Neuronal stem cell (in vitro differentiated cells): ENCODE measurements around the gene DNLZ. TPM values are rescaled to one million over a fixed set of nuclear protein-coding genes. Genes with fewer than 3 reads are reported as not detected.

Experiments
- DNase-seq: peaks from one replicate; pipeline ENCODE4 v3.0.0-alpha.2; 2013; ENCODE audit warnings: low spot score
- H2AFZ ChIP-seq: one replicate; pipeline ENCODE4 v1.6.1; 2013; ENCODE audit warnings: mild to moderate bottlenecking, low read length, inconsistent platforms
- H2AK5ac ChIP-seq: 2 replicates; pipeline ENCODE4 v1.6.1; 2013; ENCODE audit warnings: low read depth, mild to moderate bottlenecking, inconsistent platforms, low read length, moderate library complexity, mixed read lengths
- H2BK120ac ChIP-seq: 2 replicates; pipeline ENCODE4 v1.6.1; 2013; ENCODE audit warnings: low read depth, mild to moderate bottlenecking, inconsistent platforms, low read length, moderate library complexity, mixed read lengths
- H2BK12ac ChIP-seq: one replicate; pipeline ENCODE4 v1.6.1; 2013; ENCODE audit warnings: low read length, inconsistent platforms
- H2BK15ac ChIP-seq: 2 replicates; pipeline ENCODE4 v1.6.1; 2013; ENCODE audit warnings: mild to moderate bottlenecking, low read length, inconsistent platforms, mixed read lengths
- H2BK5ac ChIP-seq: one replicate; pipeline ENCODE4 v1.6.1; 2013; ENCODE audit warnings: inconsistent platforms, mild to moderate bottlenecking, low read length, moderate library complexity
- H3K14ac ChIP-seq: one replicate; pipeline ENCODE4 v1.6.1; 2013; ENCODE audit warnings: low read length, inconsistent platforms
- H3K18ac ChIP-seq: 2 replicates; pipeline ENCODE4 v1.6.1; 2013; ENCODE audit warnings: low read length, inconsistent platforms
- H3K23ac ChIP-seq: 2 replicates; pipeline ENCODE4 v1.6.1; 2013; ENCODE audit warnings: low read depth, mild to moderate bottlenecking, mixed read lengths, low read length, inconsistent platforms; ENCODE audit not compliant: poor library complexity
- H3K27ac ChIP-seq: replicated peaks from 3 replicates; pipeline ENCODE4 v1.5.1; 2013; ENCODE audit warnings: low read length, inconsistent platforms
- H3K27me3 ChIP-seq, 3 experiments: 2 replicates each; pipeline ENCODE4 v1.6.1; 2013; ENCODE audit warnings: low read length in 3 of 3, mild to moderate bottlenecking in 2 of 3, inconsistent platforms in 1 of 3, low read depth in 1 of 3, mixed read lengths in 1 of 3, moderate library complexity in 1 of 3; ENCODE audit not compliant: control insufficient read depth in 3 of 3, insufficient read depth in 3 of 3
- H3K36me3 ChIP-seq, 2 donors: replicated peaks in 1 of 2; 2 replicates each; pipeline ENCODE4 v1.6.1; 2013; ENCODE audit warnings: low read length in 2 of 2; ENCODE audit not compliant: control insufficient read depth in 2 of 2, insufficient read depth in 2 of 2
- H3K4ac ChIP-seq: 2 replicates; pipeline ENCODE4 v1.6.1; 2013; ENCODE audit warnings: inconsistent platforms, mild to moderate bottlenecking, low read length, moderate library complexity
- H3K4me1 ChIP-seq, 2 donors: 1 replicate in 1 of 2; 2 replicates in 1 of 2; pipeline ENCODE4 v1.6.1; 2013; ENCODE audit warnings: low read length in 2 of 2, low read depth in 1 of 2; ENCODE audit not compliant: control insufficient read depth in 2 of 2, insufficient read depth in 1 of 2
- H3K4me2 ChIP-seq: one replicate; pipeline ENCODE4 v1.6.1; 2013; ENCODE audit warnings: mild to moderate bottlenecking, low read length, inconsistent platforms; ENCODE audit not compliant: insufficient read depth, poor library complexity, severe bottlenecking
- H3K4me3 ChIP-seq, 2 donors: 2 replicates each; pipeline ENCODE4 v1.5.1; 2013; ENCODE audit warnings: low read length in 2 of 2, mild to moderate bottlenecking in 2 of 2, inconsistent platforms in 1 of 2, moderate library complexity in 1 of 2
- H3K79me1 ChIP-seq: one replicate; pipeline ENCODE4 v1.6.1; 2013; ENCODE audit warnings: low read depth, mild to moderate bottlenecking, inconsistent platforms, low read length, moderate library complexity
- H3K9ac ChIP-seq: one replicate; pipeline ENCODE4 v1.6.1; 2013; ENCODE audit warnings: mild to moderate bottlenecking, low read depth, low read length, inconsistent platforms; ENCODE audit not compliant: poor library complexity
- H3K9me3 ChIP-seq, 2 donors: replicated peaks in 1 of 2; 2 replicates each; pipeline versions ENCODE3 to v1.6.1; 2013; ENCODE audit warnings: low read length in 2 of 2, mild to moderate bottlenecking in 2 of 2, inconsistent platforms in 1 of 2, low read depth in 1 of 2, mixed read lengths in 1 of 2, moderate library complexity in 1 of 2; ENCODE audit not compliant: control insufficient read depth in 2 of 2, insufficient read depth in 1 of 2
- H4K8ac ChIP-seq: one replicate; pipeline ENCODE4 v1.6.1; 2013; ENCODE audit warnings: low read depth, mild to moderate bottlenecking, inconsistent platforms, low read length, moderate library complexity
- H4K91ac ChIP-seq: one replicate; pipeline ENCODE4 v1.6.1; 2013; ENCODE audit warnings: low read length, low read depth, mild to moderate bottlenecking, inconsistent platforms; ENCODE audit not compliant: poor library complexity
- WGBS, 2 donors: extraction: QIAGEN DNeasy Blood & Tissue Kit; methylation state at CpG; one replicate each; pipeline ENCODE4 v1.1.7; 2013; ENCODE audit warnings: missing lambda C conversion rate in 2 of 2, mixed read lengths in 1 of 2; ENCODE audit not compliant: insufficient read length in 2 of 2, insufficient replicate concordance in 1 of 2; ENCODE audit errors: extremely low coverage in 2 of 2; 5-methylcytosine and 5-hydroxymethylcytosine counted together
- polyA plus RNA-seq, 2 experiments: library from polyadenylated mRNA; stranded (reverse); fragments of 200-250 nt; gene quantifications; one replicate each; pipeline ENCODE4 v1.2.3, GENCODE V29; 2013

Gene DNLZ
- 6.7 TPM for polyA plus RNA-seq (2013, experiment 1 of 2)
- polyA plus RNA-seq (2013, experiment 2 of 2) = 6.9 TPM

DNA sequence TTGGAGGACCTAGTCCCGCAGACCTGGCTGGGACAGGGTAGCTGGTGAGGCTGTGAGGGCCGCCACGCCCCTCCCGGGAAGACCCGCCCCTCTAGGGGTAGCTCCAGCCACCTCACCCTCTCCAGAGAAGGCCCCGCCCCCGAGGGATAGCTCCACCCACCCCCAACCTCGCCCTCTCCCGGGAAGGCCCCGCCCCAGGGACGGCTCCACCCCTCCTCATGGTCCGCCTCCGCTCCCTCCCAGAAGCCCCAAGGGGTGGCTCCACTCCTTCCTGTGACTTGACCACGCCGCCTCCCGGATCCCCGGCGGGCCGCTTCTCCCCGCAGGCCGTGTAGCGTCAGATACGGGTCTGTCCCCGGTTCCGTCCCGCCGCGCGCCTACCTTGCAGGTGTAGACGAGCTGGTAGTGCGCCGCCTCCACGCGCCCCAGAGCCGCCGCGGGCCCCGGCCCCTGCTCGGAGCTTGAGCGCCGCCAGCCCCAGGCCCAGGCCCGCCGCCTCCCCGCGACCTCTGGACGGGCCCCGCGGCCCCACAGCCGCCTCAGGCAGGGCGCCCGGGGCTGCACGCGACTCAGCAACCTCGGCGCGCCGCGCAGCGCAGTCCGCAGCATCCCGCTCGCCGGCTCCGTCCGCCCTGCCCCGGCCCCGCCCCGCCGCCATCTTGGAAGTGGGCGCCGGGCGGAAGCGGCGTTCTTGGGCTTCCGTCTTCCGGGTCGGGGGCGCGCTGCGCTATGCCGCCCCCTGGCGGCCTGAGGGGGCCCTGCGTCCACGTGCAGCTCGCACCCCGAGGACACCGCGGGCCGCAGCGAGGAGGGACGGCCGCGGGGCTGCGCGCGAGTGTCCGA is at the start of gene DNLZ:
Gene DNLZ, minus strand, starts transcription at position 639 of the 843 bp plus-strand sequence. Its CDS starts 30 bp downstream, at position 609.
- peak within 1 kb of the TSS; percentile 96 for H3K9ac ChIP-seq
- H2BK12ac ChIP-seq = peak within 1 kb of the TSS; percentile 84
- peak within 1 kb of the TSS; percentile 43 for H4K8ac ChIP-seq
- H3K36me3 ChIP-seq = peaks cover 0 to 22% of the 10 kb centered on the region in 2 donors
- DNase-seq = peak; percentile 92
- peaks cover 0 to 2% (median 0%) of the 10 kb centered on the region in 3 experiments for H3K27me3 ChIP-seq
- WGBS, 2 donors = no CpG with 5 or more reads among the region's 97 CpGs
- H3K18ac ChIP-seq = peak within 1 kb of the TSS; percentile 96
- peak within 1 kb of the TSS; percentile 73 for H3K4me2 ChIP-seq
- H3K9me3 ChIP-seq = peaks cover 0 to 3% of the 10 kb centered on the region in 2 donors
- H4K91ac ChIP-seq = peak within 1 kb of the TSS; percentile 30
- peak within 1 kb of the TSS; percentile 63 for H3K27ac ChIP-seq
- H3K14ac ChIP-seq = peak within 1 kb of the TSS; percentile 82
- H3K23ac ChIP-seq = peak within 1 kb of the TSS; percentile 96
- H2AK5ac ChIP-seq = peak within 1 kb of the TSS; percentile 98
- peak within 1 kb of the TSS; percentile 95 for H2BK15ac ChIP-seq
- H3K4me1 ChIP-seq = peaks cover 6 to 7% of the 10 kb centered on the region in 2 donors
- H3K4me3 ChIP-seq = peak within 1 kb of the TSS; percentile 93 to 96
- no peak within 1 kb of the TSS for H3K4ac ChIP-seq
- no peak within 1 kb of the TSS for H2BK120ac ChIP-seq
- peaks cover 13% of the 10 kb centered on the region for H3K79me1 ChIP-seq
- H2BK5ac ChIP-seq = peak within 1 kb of the TSS; percentile 93
- H2AFZ ChIP-seq = peak within 1 kb of the TSS; percentile 96

DNA sequence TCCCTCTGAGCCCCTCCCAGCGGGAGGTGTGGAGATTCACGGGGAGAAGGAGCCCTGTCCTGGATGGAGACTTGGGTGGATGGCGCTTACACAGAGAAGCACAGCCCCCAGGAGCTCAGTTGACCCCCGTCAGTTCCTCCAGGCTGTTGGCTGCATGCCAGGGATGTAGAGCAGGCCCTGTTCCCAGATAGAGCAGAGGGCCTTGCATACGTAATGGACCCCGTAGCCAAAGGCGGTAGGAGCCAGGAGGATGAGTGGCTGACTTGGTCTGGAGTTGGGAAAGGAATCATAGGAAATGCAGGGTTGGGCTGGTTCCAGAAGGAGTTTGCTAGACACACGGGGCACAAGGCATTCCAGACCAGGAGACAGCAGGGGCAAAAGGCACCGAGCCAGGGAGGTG is 49.4 kb upstream of the DNLZ start:
- peaks cover 0 to 3% of the 10 kb centered on the region in 2 donors for H3K9me3 ChIP-seq
- no peak overlapping the region for H3K27ac ChIP-seq
- no peak overlapping the region for H3K4me3 ChIP-seq
- H3K18ac ChIP-seq = no peak overlapping the region
- no CpG with 5 or more reads among the region's 9 CpGs for WGBS, 2 donors
- no peak overlapping the region for H2AK5ac ChIP-seq
- no peak overlapping the region for H2BK5ac ChIP-seq
- no peak overlapping the region for H4K91ac ChIP-seq
- peak overlapping the region; percentile 54 for H4K8ac ChIP-seq
- H3K23ac ChIP-seq = peak overlapping the region; percentile 3
- no peak for DNase-seq
- no peak overlapping the region for H2BK15ac ChIP-seq
- H3K4ac ChIP-seq = no peak overlapping the region
- no peaks in the 10 kb centered on the region for H3K27me3 ChIP-seq
- H3K79me1 ChIP-seq = peaks cover 28% of the 10 kb centered on the region
- H3K4me1 ChIP-seq = peaks cover 15 to 16% of the 10 kb centered on the region in 2 donors
- no peak overlapping the region for H3K9ac ChIP-seq
- H3K4me2 ChIP-seq = no peak overlapping the region
- no peak overlapping the region for H2AFZ ChIP-seq
- H2BK12ac ChIP-seq = no peak overlapping the region
- H3K14ac ChIP-seq = no peak overlapping the region
- peaks cover 35 to 70% of the 10 kb centered on the region in 2 donors for H3K36me3 ChIP-seq
- no peak overlapping the region for H2BK120ac ChIP-seq

DNA sequence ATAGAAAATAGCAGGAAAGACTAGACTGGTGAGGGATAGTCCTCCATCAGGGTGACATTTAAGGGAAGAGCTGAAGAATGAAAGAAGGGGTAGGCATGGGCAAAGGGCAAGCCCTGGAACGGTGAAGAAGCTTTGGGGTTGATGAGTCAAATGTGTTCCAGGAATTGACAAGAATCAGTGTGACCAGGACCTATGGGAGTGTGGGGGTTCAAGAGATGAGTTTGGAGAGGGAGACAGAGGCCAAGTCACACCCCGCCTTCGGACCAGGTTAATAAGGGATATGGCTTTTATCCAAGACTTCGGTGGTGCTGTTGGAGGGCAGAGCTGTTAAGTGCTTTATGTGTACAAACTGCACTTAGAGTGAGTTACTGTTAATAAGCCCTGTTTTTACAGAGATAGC is 47.8 kb upstream of the DNLZ start:
- Histone ChIP-seq H2BK120ac (no peak overlapping the region), H2AK5ac (no peak overlapping the region), H3K9me3 (peaks cover 0 to 3% of the 10 kb centered on the region in 2 donors), H3K4ac (no peak overlapping the region), H3K4me2 (peak overlapping the region; percentile 95), H3K4me1 (peaks cover 15 to 16% of the 10 kb centered on the region in 2 donors), H3K27ac (no peak overlapping the region), H3K18ac (no peak overlapping the region), H3K36me3 (peaks cover 33 to 68% of the 10 kb centered on the region in 2 donors), H2BK12ac (no peak overlapping the region), H4K91ac (no peak overlapping the region), H3K14ac (no peak overlapping the region), H3K9ac (peak overlapping the region; percentile 9), H3K79me1 (peaks cover 25% of the 10 kb centered on the region), H3K23ac (no peak overlapping the region), H2AFZ (no peak overlapping the region), H3K27me3 (no peaks in the 10 kb centered on the region), H2BK15ac (no peak overlapping the region), H4K8ac (no peak overlapping the region), H2BK5ac (no peak overlapping the region), H3K4me3 (peak overlapping the region; percentile 69 to 96)
- DNase-seq = no peak
- no CpG with 5 or more reads among the region's 4 CpGs for WGBS, 2 donors
